ENCODE data around the gene PLD1.
"Not testable (repeated sequence)": the region's sequence is repeated elsewhere in the genome, so short reads cannot be mapped to it uniquely, and the experiment has no call there.

- not testable (repeated sequence) for TF ChIP-seq CTCF, EZH2phosphoT487, EZH2 (IDR thresholded peaks at IDR 0.05)
These were observed 247.8 kb downstream of the PLD1 start for GRCh38 chr3:171562459-171562858.
